ENCODE results near the gene HMGCR.
"Not testable (repeated sequence)": the region's sequence is repeated elsewhere in the genome, so short reads cannot be mapped to it uniquely, and the experiment has no call there.

The HMGCR gene

DNA sequence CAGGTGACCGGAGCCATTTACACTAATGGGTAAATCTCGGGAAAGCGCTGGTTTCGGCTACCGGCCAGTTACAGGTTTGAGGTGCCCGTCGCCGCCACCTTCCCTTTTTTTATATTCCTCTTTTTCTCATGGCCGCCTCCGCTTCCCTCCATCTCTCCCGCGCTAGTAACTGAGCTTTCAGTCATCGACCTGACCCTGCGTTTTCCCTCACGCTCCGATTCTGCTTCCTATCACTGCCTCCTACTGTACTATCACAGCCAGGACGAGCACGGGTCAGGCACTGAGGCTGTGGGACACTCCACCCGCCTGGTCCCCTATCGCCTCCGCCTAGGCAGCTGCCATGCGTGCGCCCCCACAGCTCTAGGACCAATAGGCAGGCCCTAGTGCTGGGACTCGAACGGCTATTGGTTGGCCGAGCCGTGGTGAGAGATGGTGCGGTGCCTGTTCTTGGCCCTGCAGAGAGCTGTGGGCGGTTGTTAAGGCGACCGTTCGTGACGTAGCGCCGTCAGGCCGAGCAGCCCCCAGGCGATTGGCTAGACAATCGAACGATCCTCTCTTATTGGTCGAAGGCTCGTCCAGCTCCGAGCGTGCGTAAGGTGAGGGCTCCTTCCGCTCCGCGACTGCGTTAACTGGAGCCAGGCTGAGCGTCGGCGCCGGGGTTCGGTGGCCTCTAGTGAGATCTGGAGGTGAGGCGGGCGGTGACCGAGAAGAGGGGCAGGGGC, at the start of gene HMGCR:
HMGCR (plus strand) TSS at position 606 of the 722 bp plus-strand sequence. CDS start 5,386 bp downstream, outside the sequence.
- intact Hi-C loops (cut with DNase I): loop anchor here (1.0 to 10.0 kb wide), 4 partner anchors 100 to 569 kb away; partner anchors contain the start of genes ANKRD31, CERT1, GFM2 and NSA2
- DNase-seq: peak; percentile 99 to 100 (median 99)

DNA sequence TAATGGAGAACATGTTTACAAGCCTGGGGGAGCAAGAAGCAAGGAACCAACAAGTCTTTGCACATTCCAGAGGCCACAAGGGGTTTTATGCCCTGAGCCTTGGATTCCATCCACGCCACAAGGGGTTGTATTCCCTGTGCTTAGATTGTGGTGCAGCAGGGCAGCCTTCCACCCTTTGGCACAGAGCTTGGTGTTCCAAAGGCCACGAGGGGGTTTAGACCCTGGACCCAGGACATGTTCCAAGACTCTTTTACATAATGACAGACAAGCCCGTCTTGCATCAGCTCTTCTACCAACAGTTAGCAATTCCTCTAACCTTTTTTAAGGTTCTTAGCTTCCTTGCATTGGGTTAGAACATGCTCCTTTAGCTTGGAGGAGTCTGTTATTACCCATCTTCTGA, 45.2 kb upstream of the HMGCR start:
- intact Hi-C loops (cut with DNase I); DNase-seq: not testable (repeated sequence)

DNA sequence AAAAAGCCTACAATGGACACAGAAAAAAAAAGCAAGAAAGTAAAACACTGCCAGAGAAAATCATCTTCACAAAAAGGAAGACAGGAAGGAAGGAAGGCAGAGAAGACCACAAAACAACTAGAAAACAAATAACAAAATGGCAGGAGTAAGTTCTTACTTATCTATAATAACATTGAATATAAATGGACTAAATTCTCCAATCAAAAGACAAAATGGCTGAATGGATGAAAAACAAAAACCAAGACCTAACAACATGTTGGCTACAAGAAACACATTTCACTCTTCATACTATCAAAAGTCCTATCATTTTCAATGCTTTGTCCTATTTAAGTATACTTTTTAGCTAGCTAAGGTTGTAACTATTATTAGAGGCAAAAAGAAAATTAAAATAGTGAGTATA, 36.9 kb upstream of the HMGCR start:
- intact Hi-C loops (cut with DNase I): no loop called here
- no peak for DNase-seq

DNA sequence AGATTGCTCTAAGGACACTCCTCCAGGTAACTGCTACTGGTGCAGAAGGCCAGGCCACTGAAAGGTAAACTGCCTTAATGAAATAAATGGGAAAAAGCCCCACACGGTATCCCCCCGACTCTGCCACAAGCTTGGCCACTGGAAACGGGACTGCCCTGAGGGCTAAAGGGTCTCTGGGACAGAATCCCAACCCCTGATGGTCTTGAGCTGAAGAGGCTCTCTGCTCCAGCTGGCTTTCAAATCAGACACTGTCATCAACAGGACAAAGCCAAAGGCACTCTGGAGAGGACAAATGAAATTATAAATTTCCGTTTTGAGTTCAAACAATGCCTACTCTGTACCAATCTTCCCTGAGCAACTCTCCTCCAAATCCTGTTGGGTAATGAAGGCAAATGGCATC, 33.6 kb upstream of the HMGCR start:
- intact Hi-C loops (cut with DNase I): no loop called here
- no peak for DNase-seq

DNA sequence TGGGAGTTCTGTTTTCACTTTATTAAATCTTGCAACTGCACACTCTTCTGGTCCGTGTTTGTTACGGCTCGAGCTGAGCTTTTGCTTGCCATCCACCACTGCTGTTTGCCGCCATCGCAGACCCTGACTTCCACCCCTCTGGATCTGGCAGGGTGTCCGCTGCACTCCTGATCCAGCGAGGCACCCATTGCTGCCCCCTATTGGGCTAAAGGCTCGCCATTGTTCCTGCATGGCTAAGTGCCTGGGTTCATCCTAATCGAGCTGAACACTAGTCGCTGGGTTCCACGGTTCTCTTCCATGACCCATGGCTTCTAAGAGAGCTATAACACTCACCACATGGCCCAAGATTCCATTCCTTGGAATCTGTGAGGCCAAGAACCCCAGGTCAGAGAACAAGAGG, 32.5 kb upstream of the HMGCR start:
- DNase-seq; intact Hi-C loops (cut with DNase I): not testable (repeated sequence)

DNA sequence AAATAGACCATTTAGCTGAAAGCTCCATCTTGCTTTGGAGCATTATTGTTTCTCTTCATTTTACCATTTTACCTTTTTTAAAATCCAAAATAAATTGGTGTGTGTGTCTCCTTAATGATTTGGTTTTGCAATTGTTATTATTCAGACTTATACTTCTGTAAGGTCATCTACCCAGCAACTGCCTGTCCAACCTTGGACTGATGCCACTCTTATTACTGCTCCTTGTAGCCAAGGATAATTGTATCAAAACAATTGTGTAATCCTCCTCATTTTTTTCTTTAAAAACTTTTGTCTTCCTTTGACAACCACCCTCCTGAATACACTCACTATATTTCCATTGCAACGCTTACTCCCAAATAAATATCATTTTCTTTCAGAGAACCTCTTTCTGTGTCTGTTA, 30.3 kb upstream of the HMGCR start:
- intact Hi-C loops (cut with DNase I): no loop called here
- no peak for DNase-seq

DNA sequence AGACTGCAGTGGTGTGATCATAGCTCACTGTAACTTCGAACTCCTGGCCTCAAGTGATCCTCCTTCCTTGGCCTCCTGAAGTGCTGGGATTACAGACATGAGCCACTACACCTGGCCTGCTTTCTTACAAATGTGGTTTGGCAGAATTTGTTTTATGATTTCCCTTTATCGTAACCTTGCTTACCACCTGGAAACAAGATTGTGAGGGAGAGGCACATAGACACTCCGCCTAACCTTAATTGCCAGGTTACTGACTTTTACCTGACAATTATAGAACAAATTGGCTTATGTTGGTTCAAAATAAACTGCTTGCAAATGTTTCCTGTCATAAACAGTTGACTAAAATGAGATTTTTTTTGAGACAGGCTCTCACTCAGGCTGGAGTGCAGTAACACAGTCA, 26.8 kb upstream of the HMGCR start:
- DNase-seq: no peak
- intact Hi-C loops (cut with DNase I): no loop called here

DNA sequence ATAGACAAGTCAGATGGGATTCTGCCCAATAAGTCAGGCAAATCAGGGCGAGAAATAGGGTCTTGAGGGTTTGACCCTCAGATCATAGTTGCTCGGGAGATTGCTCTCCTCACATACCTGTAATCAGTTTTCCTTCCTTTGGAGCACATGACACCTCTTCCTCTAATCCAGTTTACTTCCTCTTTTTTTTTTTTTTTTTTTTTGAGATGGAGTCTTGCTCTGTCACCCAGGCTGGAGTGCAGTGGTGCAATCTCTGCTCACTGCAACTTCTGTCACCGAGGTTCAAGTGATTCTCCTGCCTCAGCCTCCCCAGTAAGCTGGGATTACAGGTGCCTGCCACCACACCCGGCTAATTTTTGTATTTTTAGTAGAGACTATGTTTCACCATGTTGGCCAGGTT, 17.9 kb upstream of the HMGCR start:
- intact Hi-C loops (cut with DNase I); DNase-seq: not testable (repeated sequence)

DNA sequence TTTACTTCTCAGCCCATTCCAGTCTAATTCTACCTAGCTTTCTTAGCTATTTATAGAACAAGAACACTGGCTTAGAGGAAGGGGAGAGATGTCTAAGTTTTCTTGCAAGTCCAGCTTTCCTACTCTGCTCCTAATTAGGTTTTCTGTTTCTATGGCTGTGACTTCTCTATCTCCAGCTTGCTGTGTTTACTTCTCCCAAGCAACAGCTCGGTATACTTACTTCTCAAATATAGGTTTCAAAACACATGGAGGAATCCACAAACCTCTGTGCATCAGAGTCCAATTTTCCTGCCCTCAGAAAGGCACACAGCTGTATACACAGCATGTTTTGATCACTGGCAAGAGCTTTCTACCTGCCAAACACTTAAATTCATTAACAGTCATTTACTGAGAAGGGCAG, 17.4 kb upstream of the HMGCR start:
- intact Hi-C loops (cut with DNase I): no loop called here
- no peak for DNase-seq

DNA sequence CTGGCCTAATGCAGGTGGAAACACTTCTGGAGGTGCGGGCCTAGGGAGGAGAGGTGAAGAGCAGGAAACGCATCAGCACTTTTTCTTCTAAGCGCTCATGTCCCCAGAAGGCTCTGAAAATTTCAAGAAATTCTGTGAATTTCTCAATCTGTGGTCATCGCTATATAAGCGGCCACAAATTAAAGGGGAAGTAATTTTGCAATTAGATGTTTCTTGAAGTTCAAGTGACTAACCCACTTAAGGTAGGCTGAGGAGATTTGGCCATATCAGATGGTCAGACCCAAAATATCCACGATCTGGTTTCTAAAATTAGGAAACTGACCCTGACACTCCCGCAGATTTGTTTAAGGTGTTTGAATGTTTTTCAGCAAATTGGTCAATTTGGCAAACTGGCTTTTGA, 16.6 kb upstream of the HMGCR start:
- intact Hi-C loops (cut with DNase I): no loop called here
- no peak for DNase-seq

DNA sequence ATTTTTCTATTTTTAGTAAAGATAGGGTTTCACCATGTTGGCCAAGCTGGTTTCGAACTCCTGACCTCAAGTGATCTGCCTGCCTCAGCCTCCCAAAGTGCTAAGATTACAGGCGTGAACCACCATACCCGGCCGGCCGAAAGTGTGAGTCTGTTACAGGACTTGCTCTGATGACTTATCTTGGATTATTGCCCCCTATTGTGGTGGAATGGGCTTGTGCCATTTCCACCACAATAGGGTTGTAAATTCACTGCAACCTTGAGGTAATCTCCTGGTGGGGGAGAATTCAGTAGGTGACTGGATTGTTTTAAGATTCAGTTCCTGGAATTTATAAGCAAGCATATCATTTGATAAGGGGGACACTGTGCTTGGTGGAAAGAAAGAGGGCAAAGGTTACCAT, 15.0 kb upstream of the HMGCR start:
- no peak for DNase-seq
- intact Hi-C loops (cut with DNase I): no loop called here

DNA sequence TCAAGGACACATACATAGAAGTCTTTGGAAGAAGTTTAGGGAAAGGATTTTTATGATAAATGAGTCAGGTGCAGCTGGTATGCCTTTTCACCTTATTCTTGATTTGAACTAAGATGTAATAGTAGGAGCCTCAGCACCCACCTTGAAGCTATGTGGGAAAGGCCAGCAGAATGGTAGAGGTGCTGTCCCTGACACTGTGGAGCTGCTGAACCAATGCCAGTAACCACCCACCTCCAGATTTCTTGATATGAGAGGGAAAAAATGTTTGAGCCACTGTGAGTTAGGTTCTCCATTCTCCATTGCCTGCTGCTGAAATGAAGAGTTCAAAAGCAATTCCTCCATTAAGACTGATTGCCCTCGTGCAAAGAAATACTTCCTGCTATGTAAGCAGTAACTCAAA, 12.2 kb upstream of the HMGCR start:
- DNase-seq: no peak
- intact Hi-C loops (cut with DNase I): no loop called here

DNA sequence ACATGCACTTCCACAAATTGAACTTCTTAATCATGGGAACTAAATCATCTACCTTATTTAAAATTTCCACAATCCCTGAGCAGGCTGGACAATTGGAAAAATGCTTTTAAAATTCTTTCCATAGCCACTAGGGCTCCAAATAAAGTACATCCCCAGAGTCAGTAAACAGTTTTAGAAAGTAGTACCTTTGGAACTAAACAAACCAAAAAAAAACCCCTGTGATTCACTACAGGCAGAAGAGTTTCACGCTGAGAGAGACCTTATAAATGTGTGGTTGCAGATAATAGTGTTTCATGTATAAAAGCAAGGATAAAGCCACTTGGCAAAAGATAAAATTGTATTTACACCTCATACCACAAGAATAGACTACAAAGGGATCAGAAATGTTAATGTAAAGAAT, 11.8 kb upstream of the HMGCR start:
- intact Hi-C loops (cut with DNase I): no loop called here
- no peak for DNase-seq

DNA sequence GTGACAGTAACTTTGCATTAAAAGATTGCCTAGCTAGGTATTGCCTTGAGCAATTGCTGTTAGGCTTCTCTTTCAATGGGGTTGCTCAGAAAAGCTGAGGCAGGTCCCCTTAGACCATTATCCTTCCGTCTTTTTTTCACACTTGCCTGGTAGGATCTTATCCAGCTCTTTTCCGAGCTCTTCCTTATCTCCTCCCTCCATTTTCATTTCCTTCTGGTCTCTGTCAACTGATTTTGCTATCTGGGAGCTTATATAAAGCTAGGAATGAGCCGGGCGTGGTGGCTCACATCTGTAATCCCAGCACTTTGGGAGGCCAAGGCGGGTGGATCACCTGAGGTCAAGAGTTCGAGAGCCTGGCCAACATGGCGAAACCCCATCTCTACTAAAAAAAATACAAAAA, 6.6 kb upstream of the HMGCR start:
- intact Hi-C loops (cut with DNase I): loop anchor here (10.0 kb wide), 1 partner anchor 354 kb away; no protein-coding TSS in a partner anchor
- DNase-seq: no peak

DNA sequence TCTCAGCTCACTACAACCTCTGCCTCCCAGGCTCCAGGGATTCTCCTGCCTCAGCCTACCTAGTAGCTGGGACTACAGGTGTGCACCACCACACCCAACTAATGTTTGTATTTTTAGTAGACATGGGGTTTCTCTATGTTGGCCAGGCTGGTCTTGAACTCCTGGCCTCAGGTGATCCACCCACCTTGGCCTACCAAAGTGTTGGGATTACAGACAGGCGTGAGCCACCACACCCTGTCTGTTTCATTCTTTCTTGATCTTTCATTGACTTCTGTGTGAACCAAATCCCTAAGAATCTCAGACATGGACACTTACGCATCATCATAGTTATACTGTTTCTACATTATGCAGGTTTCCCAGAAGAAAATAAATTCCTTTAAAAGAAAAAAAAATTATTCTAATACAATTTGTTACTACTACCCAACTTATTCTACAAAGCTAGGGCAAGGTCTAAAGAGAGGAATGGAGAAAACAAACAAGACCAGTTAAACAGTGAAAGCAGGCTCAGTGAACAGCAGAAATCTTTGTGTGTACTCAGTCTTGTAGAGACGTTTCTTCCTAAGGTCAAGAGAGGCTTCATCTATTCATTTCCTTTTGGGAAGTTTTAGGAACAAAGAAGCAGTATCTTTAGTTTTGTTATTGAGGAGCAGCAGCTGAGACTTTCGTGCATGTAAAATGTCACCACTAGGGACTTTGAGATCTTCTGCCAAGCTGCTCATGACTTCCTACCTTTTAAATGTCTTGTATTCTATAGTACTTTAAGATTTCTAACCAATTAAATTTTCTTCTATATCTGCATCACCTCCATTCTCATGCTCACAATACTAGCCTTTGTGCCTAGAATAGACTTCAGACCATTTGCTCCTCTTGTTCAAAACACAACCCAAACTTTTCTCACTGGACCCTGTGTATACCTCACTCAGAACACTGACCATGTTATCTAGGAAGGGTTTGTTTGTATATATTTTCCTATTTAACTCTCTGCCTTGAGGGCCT, 5.6 kb upstream of the HMGCR start:
- intact Hi-C loops (cut with DNase I): loop anchor here (10.0 kb wide), 1 partner anchor 353 kb away; no protein-coding TSS in a partner anchor
- no peak for DNase-seq

DNA sequence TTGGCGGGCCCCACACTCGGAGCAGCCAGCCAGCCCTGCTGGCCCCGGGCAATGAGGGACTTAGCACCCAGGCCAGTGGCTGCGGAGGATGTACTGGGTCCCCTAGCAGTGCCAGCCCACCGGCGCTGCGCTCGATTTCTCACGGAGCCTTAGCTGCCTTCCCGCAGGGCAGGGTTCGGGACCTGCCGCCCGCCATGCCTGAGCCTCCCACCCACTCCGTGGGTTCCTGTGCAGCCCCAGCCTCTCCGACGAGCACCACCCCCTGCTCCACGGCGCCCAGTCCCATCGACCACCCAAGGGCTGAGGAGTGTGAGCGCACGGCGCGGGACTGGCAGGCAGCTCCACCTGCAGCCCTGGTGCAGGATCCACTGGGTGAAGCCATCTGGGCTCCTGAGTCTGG, 3.3 kb upstream of the HMGCR start:
- intact Hi-C loops (cut with DNase I): loop anchor here (10.0 kb wide), 1 partner anchor 351 kb away; no protein-coding TSS in a partner anchor
- not testable (repeated sequence) for DNase-seq

DNA sequence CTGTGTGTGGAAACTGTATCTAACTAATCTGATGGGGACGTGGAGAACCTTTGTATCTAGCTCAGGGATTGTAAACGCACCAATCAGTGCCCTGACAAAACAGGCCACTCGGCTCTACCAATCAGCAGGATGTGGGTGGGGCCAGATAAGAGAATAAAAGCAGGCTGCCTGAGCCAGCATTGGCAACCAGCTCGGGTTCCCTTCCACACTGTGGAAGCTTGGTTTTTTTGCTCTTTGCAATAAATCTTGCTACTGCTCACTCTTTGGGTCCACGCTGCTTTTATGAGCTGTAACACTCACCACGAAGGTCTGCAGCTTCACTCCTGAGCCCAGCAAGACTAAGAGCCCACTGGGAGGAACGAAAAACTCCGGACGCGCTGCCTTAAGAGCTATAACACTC, 2.6 kb upstream of the HMGCR start:
- intact Hi-C loops (cut with DNase I): loop anchor here (10.0 kb wide), 1 partner anchor 350 kb away; no protein-coding TSS in a partner anchor
- not testable (repeated sequence) for DNase-seq

DNA sequence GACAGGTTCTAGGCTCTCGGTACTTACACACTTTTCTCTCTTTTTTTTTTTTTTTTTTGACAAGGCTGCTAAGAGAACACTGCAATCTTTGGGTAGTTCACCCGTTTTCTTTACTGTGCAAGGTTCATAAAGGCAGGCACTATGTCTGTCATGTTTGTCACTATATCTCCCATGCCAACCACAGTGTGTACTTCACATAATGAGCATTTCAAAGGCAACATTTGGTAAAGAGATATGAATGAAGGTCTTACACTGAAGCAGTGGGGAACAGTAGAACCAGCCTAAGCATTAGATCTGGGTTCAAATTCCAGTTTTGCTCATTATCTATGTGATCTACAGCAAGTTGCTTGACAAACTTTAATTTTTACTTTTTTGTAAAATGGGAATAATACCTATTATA, 1.5 kb upstream of the HMGCR start:
- intact Hi-C loops (cut with DNase I): loop anchor here (5.0 to 10.0 kb wide), 2 partner anchors 349 to 568 kb away; partner anchors contain the start of genes GFM2 and NSA2
- no peak for DNase-seq

DNA sequence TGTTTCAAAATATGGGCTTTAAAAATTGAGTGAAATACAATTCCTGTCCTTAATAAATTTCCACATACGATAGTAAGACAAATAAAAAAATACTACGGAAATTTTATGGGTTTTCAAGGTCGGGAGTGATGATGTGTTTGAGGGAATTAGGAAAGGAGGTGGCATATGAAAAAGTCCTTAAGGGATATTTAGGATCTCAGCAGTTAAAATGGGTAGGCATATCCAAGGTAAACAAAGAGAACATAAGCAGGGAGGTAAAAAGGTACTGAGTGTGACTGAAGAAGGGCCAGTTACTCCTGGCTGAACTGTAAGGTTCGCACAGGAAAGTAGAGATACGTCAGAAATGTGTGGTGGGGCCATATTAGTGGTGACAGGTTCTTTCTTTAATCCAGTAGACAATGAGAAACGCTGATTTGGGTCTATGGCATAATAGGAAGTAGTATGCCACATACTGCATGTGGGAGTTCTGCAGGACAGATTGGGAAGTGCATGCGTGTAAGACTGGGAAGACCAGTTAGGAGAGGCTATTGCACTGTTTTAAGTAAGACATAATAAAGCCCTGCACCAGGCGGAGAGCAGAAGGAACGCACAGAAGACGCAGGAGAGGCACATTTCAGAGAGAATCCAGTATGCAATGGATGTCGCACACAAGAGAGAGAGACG, 937 bp upstream of the HMGCR start:
- intact Hi-C loops (cut with DNase I): loop anchor here (1.0 to 10.0 kb wide), 4 partner anchors 99 to 569 kb away; partner anchors contain the start of genes ANKRD31, CERT1, GFM2 and NSA2
- DNase-seq: peak in 1 of 10 donors; percentile 81

DNA sequence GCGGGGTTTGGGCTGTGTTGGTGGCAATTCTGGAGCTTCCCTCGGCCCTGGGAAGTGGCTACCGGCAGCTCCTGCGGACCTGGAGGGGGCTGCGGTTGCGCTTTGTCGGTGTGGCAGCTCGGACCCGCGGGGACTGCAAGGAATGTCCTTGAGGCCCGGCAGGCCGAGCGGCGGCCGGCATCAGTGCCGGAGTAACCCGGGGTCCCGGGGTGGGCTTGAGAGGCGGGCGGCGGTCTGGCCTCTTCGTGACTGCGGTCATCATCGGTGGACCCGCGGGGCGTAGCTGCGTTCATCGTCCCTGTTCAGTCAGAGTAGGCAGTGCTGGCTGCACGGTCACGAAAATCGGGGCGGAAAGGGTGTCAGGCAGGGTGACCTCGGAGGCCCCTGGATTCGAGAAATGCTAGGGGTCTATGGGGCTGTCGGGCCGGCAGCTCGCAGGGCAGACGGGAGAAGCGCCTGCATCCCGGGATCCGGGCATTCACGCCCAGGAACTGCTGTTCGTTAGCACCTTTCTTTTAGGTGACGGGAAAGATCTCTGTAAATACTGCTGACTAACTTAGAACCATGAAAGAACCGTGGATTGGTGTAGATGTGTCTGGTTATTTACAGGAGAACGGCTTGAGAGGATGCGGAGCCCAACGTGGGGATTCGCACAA, 474 bp downstream of the HMGCR start:
- peak in 9 of 10 donors; percentile 22 to 92 (median 41) for DNase-seq
- intact Hi-C loops (cut with DNase I): loop anchor here (2.0 to 10.0 kb wide), 3 partner anchors 101 to 570 kb away; partner anchors contain the start of genes ANKRD31, GFM2 and NSA2

Measured in posterior cingulate gyrus (tissue), 11 donors.